Activated CD8-positive, alpha-beta memory T cell treated with anti-CD3 and anti-CD28 coated beads, Interleukin-2, amount 10 ng/mL, durations not matched to agents 7 days and 5 days (primary cell): Measurements from ENCODE around the gene ZDHHC19. TPM values are rescaled to one million over a fixed set of nuclear protein-coding genes. Genes with fewer than 3 reads are reported as not detected.
"Not testable (repeated sequence)": the region's sequence is repeated elsewhere in the genome, so short reads cannot be mapped to it uniquely, and the experiment has no call there.

Experiments
- ATAC-seq: fragments of 150-1000 bp; cut with Tn5 transposase; one replicate; pipeline ENCODE4 v1.10.0; 2021; ENCODE audit warnings: moderate library complexity
- CTCF ChIA-PET: fragments of 350-600 bp; sonication (Branson Sonifier 250); formaldehyde crosslinking; loops from one replicate; lab custom pipeline; 2021; ENCODE audit warnings: antibody characterized with exemption; lab: Charles Lee
- DNase-seq: peaks from one replicate; pipeline ENCODE4 v3.0.0-alpha.2; 2020
- H3K27ac Mint-ChIP-seq: one replicate; pipeline ENCODE4 v1.8.0; 2021; ENCODE audit warnings: mild to moderate bottlenecking, mixed read lengths
- H3K27me3 Mint-ChIP-seq: one replicate; pipeline ENCODE4 v1.8.0; 2021; ENCODE audit warnings: mixed read lengths
- H3K36me3 Mint-ChIP-seq: one replicate; pipeline ENCODE4 v1.8.0; 2021; ENCODE audit warnings: mild to moderate bottlenecking, mixed read lengths
- H3K4me1 Mint-ChIP-seq: one replicate; pipeline ENCODE4 v1.8.0; 2021; ENCODE audit warnings: mixed read lengths
- H3K4me3 Mint-ChIP-seq: one replicate; pipeline ENCODE4 v1.8.0; 2021; ENCODE audit warnings: mild to moderate bottlenecking, moderate library complexity, mixed read lengths
- H3K9me3 Mint-ChIP-seq: one replicate; pipeline ENCODE4 v1.8.0; 2022; ENCODE audit warnings: low read depth, mixed read lengths
- total RNA-seq, 2 experiments: library from RNA; stranded (reverse); gene quantifications; one replicate each; pipeline ENCODE4 v1.2.3, GENCODE V29; 2021

The ZDHHC19 gene
- total RNA-seq, 2 experiments from 2014 or later = not detected

DNA sequence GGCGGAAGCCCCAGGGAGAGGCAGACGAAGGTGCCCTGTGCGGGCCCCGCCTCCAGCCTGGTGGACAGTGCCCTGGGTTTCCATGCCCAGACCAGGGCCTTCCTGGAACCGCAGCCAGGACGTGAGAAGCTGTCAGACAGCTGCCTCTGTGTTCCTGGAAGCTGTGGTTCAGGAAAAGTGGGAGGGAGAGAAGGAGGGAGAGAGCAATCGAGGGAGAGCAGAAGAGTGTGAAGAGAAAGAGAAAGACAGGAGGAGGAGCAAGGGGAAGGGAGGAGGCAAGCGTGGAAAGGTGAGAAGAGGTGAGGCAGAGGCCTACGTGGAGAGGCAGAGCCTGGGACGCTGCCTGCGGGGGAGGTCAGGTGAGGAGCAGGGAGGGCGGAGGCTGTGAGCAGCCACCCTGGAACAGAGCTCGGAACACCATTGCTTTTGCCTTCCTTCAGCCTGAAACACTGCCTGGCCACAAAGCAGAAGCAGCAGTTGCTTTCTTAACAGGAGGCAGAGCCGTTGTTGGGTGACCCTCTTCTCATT lies 18.6 kb downstream of the ZDHHC19 start:
- CTCF ChIA-PET = interaction anchor here (3.6 to 16.1 kb wide), 2 partner anchors 11 to 117 kb away, joined by 54 to 238 read pairs; no protein-coding TSS in a partner anchor
- peak; percentile 53 for DNase-seq
- H3K27me3 Mint-ChIP-seq = no peaks in the 10 kb centered on the region
- H3K4me3 Mint-ChIP-seq = peak overlapping the region; percentile 45
- no peaks in the 10 kb centered on the region for H3K36me3 Mint-ChIP-seq
- peaks cover 52% of the 10 kb centered on the region for H3K4me1 Mint-ChIP-seq
- no peaks in the 10 kb centered on the region for H3K9me3 Mint-ChIP-seq
- ATAC-seq = peak; percentile 37
- peak overlapping the region; percentile 97 for H3K27ac Mint-ChIP-seq

DNA sequence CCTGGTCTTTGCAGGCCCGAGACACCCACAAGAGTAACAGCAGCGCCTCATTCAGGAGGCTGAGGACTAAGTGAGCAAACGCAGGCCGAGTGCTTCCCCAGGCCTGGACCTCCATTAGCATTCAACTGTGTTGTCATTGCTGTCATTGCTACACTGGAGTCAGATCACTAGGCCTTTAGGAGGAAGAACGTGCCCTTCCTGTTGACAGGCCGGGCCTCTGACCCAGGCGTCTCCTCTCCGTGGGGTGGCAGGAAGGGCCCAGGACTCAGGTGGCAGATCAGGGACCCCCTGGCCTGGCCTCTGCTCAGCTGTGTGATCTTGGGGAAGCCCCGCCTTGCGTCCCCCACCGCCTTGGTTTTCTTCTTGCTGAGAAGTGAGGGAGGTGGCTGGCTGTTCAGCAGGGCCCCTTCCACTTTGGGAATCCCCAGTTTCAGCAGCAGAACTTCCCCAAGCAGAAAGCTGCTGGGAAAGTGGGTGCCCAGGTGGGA lies 19.1 kb downstream of the ZDHHC19 start:
- H3K27ac Mint-ChIP-seq = peak overlapping the region; percentile 97
- H3K27me3 Mint-ChIP-seq = no peaks in the 10 kb centered on the region
- peak; percentile 72 for DNase-seq
- H3K9me3 Mint-ChIP-seq = no peaks in the 10 kb centered on the region
- ATAC-seq = peak; percentile 40
- CTCF ChIA-PET = interaction anchor here (3.6 to 16.1 kb wide), 2 partner anchors 11 to 117 kb away, joined by 54 to 238 read pairs; no protein-coding TSS in a partner anchor
- no peaks in the 10 kb centered on the region for H3K36me3 Mint-ChIP-seq
- H3K4me1 Mint-ChIP-seq = peaks cover 54% of the 10 kb centered on the region
- peak overlapping the region; percentile 45 for H3K4me3 Mint-ChIP-seq

DNA sequence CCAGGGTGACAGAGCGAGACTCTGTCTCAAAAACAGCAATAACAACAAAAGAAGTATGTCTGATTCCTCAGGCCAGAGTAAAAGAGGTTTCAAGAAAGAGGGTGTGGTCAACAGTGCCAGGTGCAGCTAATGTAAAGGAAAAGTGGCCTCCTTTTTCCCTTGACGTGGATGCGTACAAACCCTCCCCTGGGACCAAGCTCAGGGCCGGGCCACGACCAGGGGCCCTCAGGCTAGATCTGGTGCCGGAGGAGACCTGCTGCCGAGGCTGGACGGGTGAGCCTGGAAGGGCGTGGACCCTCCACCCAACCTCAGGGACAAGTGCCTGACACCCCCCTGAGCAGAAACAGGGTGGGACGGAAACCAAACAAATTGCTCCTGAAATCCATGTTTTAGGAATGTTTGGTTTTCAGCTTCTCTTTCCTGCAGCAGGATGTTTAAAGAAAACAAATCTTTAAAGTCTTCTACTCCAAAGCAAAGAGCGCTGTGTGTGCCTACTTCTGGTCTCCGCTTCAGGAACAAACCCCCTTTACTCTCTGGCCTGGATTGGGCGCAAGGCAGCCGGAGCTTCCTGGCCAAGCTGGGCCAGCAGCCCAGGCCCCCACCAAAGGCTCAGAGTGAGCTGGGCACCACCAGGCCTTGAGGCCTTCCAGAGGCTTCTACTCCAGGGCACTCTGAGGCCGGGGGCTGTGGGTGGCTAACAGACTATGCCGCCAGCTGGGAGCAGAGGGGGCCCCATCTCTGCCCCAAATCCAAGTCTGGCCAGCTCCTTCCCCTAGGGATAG lies 21.4 kb downstream of the ZDHHC19 start:
- no peak for DNase-seq
- CTCF ChIA-PET = interaction anchor here (3.6 to 16.1 kb wide), 2 partner anchors 8 to 114 kb away, joined by 54 to 238 read pairs; no protein-coding TSS in a partner anchor
- Mint-ChIP-seq H3K27ac (no peak overlapping the region), H3K27me3 (no peaks in the 10 kb centered on the region), H3K4me1 (peaks cover 53% of the 10 kb centered on the region), H3K4me3 (no peak overlapping the region), H3K36me3 (no peaks in the 10 kb centered on the region), H3K9me3 (no peaks in the 10 kb centered on the region)
- ATAC-seq = no peak

DNA sequence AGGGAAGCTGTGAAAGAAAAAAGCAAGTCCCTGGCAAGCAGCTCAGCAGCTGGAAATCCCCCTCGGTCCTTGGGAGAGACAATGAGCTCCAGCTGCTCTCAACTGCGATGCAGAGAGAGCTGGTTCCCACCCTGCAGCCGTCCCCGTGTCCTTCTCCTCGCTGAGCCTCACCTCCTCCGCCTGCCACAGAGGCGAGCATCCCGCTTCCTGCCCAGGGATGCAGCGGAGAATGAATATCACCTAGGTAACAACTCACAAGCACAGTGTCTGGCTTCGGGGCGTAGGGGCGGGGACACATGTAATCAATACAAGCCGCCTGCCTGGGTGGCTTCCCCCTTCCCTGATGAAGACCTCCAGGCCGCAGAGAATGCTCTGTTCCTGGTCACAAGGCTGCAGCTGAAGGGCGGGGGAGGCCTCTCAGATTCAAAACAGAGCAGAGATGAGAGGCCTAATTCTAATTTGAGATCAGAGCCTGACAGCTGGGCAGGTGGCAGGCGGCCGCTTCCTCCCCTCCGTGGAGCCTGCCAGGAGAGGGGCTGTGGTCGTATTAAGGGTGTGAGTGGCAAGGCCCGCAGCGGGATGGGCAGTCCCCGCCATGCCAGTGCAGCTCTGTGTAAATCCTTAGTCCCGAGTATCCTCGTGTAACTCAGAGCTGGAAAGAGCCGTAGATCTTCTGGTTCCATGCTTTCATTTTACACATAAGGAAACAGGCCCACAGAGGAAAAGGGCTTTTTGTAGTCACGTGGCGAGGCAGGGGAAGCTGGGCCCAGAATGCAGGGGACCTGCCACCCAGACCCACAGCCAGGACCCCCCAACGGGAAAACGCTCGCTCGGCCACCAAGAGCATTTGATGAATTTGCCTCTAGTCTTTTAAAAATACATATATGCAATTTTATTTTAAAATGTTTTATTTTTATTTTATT lies 24.3 kb downstream of the ZDHHC19 start:
- Mint-ChIP-seq H3K9me3 (no peaks in the 10 kb centered on the region), H3K4me3 (peak overlapping the region; percentile 63)
- peak; percentile 30 for ATAC-seq

DNA sequence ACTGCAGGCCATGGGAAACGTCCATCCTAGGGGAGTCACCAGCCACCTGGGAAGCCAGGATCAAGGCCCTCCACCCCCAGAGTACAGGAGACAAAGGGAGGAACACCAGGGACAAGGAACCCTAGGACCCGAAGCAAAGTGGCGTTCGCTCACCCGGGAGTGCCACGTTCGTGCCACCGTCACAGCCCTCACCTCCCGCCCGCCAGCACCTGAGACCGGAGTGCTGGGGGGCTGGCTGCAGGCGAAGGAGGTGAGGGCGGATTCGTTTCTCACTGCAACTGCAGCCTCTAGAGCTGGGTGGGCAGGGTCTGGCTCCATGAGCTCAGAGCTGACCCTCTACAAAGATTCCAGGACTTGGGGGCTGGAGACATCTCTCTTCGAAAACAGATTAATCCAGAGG lies 26.3 kb downstream of the ZDHHC19 start:
- H3K4me1 Mint-ChIP-seq = peaks cover 70% of the 10 kb centered on the region
- no peaks in the 10 kb centered on the region for H3K9me3 Mint-ChIP-seq
- H3K27me3 Mint-ChIP-seq = no peaks in the 10 kb centered on the region
- H3K4me3 Mint-ChIP-seq = no peak overlapping the region
- H3K36me3 Mint-ChIP-seq = no peaks in the 10 kb centered on the region
- peak overlapping the region; percentile 24 for H3K27ac Mint-ChIP-seq
- DNase-seq (no peak), ATAC-seq (no peak)
- CTCF ChIA-PET = interaction anchor here (16.1 kb wide), 1 partner anchor 110 kb away, joined by 238 read pairs; no protein-coding TSS in a partner anchor

More for the DNA sequence above, 24.3 kb downstream of the ZDHHC19 start:
- H3K27ac Mint-ChIP-seq = peak overlapping the region; percentile 93
- no peaks in the 10 kb centered on the region for H3K27me3 Mint-ChIP-seq
- H3K4me1 Mint-ChIP-seq = peaks cover 55% of the 10 kb centered on the region
- H3K36me3 Mint-ChIP-seq = no peaks in the 10 kb centered on the region
- peak; percentile 75 for DNase-seq
- CTCF ChIA-PET = interaction anchor here (0.6 to 16.1 kb wide), 4 partner anchors 8 to 112 kb away, joined by 3 to 238 read pairs (median 4); no protein-coding TSS in a partner anchor

DNA sequence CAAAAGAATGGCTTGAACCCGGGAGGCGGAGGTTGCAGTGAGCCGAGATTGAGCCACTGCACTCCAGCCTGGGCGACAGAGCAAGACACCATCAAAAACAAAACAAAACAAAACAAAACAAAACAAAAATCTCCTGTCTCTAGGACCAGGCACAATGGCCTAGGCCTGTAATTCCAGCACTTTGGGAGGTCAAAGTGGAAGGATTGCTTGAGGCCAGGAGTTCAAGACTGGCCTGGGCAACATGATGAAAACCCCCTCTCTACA lies 27.1 kb downstream of the ZDHHC19 start:
- ATAC-seq, H3K9me3 Mint-ChIP-seq, DNase-seq, H3K27me3 Mint-ChIP-seq, H3K4me3 Mint-ChIP-seq, H3K36me3 Mint-ChIP-seq: not testable (repeated sequence)
- Mint-ChIP-seq H3K27ac (peak overlapping the region; percentile 99), H3K4me1 (peaks cover 77% of the 10 kb centered on the region)
- CTCF ChIA-PET = interaction anchor here (1.3 to 2.6 kb wide), 3 partner anchors 72 to 114 kb away, joined by 3 to 14 read pairs (median 3); no protein-coding TSS in a partner anchor

DNA sequence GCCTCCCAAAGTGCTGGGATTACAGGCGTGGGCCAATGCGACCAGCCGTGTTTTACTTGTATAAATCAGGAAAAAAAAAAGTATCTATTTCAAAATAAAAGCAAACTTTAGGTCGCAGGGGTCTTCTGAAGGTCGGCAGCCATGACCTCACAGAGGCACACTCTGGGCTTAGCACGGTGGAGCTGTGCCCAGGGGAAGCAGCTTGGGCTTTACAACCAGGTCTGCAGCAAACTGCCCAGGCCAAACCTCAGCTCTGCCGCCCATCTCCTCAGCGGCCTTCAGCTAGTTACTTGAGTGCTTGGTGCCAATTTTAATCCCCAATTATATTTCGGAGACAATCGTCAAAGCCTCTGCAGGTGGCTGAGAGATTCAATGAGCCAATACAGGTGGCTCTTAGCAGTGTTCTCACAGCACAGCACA lies 30.1 kb downstream of the ZDHHC19 start:
- H3K27ac Mint-ChIP-seq = peak overlapping the region; percentile 99
- DNase-seq = no peak
- H3K4me3 Mint-ChIP-seq = peak overlapping the region; percentile 58
- H3K9me3 Mint-ChIP-seq = no peaks in the 10 kb centered on the region
- H3K27me3 Mint-ChIP-seq = no peaks in the 10 kb centered on the region
- CTCF ChIA-PET = interaction anchor here (0.7 to 4.7 kb wide), 12 partner anchors 10 to 117 kb away, joined by 3 to 54 read pairs (median 4); no protein-coding TSS in a partner anchor
- H3K4me1 Mint-ChIP-seq = peaks cover 74% of the 10 kb centered on the region
- H3K36me3 Mint-ChIP-seq = peaks cover 6% of the 10 kb centered on the region
- no peak for ATAC-seq

DNA sequence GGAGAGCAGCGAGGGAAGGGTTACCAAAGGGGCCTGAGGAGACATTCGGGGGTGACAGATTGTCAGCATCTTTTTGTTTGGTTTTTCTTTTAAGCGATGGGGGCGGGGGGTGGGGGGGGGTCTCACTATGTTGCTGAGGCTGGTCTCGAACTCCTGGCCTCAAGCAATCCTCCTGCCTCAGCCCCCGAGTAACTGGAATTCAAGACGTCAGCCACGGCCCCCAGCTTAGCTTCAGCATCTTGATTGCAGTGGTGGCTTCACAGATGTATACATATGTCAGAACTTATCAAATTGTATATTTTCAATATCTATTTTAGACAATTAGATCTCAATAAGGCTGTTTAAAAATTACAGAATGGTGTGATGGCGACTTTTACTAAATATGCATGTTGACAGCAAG lies 30.9 kb downstream of the ZDHHC19 start:
- DNase-seq (no peak), ATAC-seq (no peak)
- Mint-ChIP-seq H3K27ac (peak overlapping the region; percentile 99), H3K27me3 (no peaks in the 10 kb centered on the region), H3K4me1 (peaks cover 70% of the 10 kb centered on the region), H3K4me3 (peak overlapping the region; percentile 57), H3K9me3 (no peaks in the 10 kb centered on the region), H3K36me3 (peaks cover 6% of the 10 kb centered on the region)
- CTCF ChIA-PET = interaction anchor here (0.9 to 4.7 kb wide), 13 partner anchors 11 to 107 kb away, joined by 3 to 54 read pairs (median 6); no protein-coding TSS in a partner anchor

DNA sequence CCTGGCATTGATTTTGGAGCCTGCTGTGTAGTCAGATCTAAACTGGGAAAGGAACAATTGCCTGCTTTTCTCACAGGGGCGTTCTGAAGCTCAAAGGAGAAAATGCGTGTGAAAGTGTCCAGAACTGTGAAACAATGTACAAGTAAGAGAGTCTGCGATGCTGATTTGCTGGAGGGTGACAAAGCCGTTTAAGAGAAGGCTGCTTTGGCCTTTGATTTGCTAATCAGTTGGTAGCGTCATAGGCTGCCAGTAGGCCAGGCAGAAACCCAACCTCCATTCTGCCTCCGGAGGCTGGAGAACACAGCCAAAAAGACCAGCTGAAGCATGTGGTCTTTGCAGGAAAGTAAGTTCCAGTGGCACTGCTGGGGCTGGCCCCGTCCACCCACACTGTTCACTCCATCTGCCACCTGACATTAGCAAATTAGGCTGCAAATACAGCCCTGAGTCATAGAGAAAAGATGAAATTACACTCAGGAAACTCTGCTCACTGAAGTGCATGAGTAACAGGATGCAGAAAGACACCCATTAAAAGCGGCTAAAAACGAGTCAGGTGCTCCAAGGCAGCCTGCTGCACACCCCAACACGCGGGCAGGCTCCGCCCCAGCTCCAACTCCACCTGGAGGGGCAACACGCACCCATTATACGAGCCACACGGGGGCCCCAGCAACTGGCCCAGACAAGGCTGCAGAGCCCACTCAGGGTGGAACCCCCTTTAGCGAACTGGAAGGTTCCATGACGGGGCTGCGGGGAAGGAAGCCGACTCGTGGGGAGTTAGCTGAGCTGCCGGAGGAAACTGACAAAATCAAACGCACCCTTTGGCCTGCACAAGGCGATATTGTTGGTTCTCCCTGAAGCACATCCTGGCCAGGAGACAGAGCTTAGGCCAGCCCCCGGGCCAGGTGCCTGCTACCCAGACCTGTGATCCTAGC lies 31.6 kb downstream of the ZDHHC19 start:
- Mint-ChIP-seq H3K4me3 (peak overlapping the region; percentile 57), H3K9me3 (no peaks in the 10 kb centered on the region), H3K4me1 (peaks cover 65% of the 10 kb centered on the region), H3K36me3 (peaks cover 6% of the 10 kb centered on the region), H3K27me3 (no peaks in the 10 kb centered on the region), H3K27ac (peak overlapping the region; percentile 99)
- CTCF ChIA-PET = interaction anchor here (0.9 to 4.7 kb wide), 21 partner anchors 8 to 107 kb away, joined by 3 to 54 read pairs (median 4); no protein-coding TSS in a partner anchor
- peak; percentile 98 for DNase-seq
- peak; percentile 82 for ATAC-seq

DNA sequence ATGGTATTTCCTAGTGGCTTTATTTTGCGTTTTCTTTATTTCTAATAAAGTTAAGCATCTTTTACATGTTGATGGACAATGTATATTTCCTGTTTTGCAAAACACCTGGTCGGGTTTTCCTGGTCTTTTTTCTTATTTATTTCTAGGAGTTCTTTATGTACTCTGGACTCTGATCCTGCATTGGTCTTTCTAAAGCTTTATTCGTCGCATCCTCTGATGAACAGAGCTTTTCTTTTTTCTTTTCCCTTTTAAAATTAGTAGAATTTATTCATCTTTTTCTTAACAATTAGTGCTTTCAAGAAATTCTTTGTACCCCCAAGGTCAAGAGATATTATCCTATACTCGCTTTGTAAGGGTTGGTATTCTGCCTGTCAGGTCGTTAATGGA lies 32.2 kb downstream of the ZDHHC19 start:
- CTCF ChIA-PET = interaction anchor here (0.9 to 4.7 kb wide), 18 partner anchors 8 to 106 kb away, joined by 3 to 54 read pairs (median 5); no protein-coding TSS in a partner anchor
- Mint-ChIP-seq H3K9me3 (no peaks in the 10 kb centered on the region), H3K4me3 (peak overlapping the region; percentile 57), H3K27me3 (no peaks in the 10 kb centered on the region), H3K36me3 (peaks cover 6% of the 10 kb centered on the region), H3K27ac (peak overlapping the region; percentile 99), H3K4me1 (peaks cover 62% of the 10 kb centered on the region)
- no peak for ATAC-seq
- DNase-seq = no peak

DNA sequence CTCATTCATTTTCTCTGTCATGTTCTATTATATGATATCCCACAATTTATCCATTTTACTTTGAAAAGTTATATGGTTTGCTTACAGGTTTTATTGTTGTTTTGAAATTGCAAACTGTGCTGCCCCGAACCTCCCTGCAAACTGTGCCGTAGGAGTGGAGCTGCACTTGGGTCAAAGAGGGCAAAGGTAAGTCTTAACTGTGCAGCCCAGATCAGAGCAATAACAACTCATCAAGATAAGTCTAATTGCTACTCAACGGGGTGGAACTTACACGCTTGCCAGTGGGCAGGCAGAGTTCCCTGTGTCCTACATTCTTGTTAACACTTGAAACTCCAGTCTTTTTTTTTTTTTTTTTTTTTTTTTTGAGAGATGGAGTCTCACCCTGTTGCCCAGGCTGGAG lies 33.2 kb downstream of the ZDHHC19 start:
- CTCF ChIA-PET = interaction anchor here (0.7 kb wide), 1 partner anchor 28 kb away, joined by 5 read pairs; no protein-coding TSS in a partner anchor
- H3K4me1 Mint-ChIP-seq = peaks cover 52% of the 10 kb centered on the region
- ATAC-seq (no peak), DNase-seq (no peak)
- no peaks in the 10 kb centered on the region for H3K9me3 Mint-ChIP-seq
- H3K36me3 Mint-ChIP-seq = peaks cover 6% of the 10 kb centered on the region
- peak overlapping the region; percentile 75 for H3K27ac Mint-ChIP-seq
- H3K4me3 Mint-ChIP-seq = no peak overlapping the region
- no peaks in the 10 kb centered on the region for H3K27me3 Mint-ChIP-seq

DNA sequence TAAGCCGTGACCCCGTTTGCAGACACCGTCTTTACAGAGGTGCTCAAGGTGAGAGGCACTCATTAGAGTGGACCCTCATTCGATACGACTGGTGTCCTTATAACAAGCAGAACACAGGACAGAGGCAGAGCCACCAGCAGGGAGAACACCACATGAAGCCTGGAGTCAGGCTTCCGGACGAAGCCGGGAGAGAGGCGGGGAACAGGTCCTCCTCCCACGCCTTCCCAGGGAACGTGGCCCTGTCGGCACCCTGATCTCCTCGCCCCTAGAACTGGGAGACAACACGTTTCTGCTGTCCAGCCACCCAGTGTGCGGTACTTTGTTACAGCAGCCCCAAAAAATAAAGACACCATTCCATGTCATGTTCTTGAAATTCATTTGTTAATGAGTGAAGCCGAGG lies 33.6 kb downstream of the ZDHHC19 start:
- ATAC-seq (no peak), DNase-seq (no peak)
- H3K4me3 Mint-ChIP-seq = no peak overlapping the region
- H3K9me3 Mint-ChIP-seq = no peaks in the 10 kb centered on the region
- peaks cover 6% of the 10 kb centered on the region for H3K36me3 Mint-ChIP-seq
- peak overlapping the region; percentile 75 for H3K27ac Mint-ChIP-seq
- peaks cover 48% of the 10 kb centered on the region for H3K4me1 Mint-ChIP-seq
- CTCF ChIA-PET = no interaction called here
- H3K27me3 Mint-ChIP-seq = no peaks in the 10 kb centered on the region
